B cell (primary cell): ENCODE results near the gene BRAF.

Source experiments
- CTCF ChIP-seq: fragments of 200-600 bp; IDR thresholded peaks from one replicate; pipeline ENCODE4 v1.8.0; 2022; ENCODE audit warnings: antibody characterized with exemption, mild to moderate bottlenecking
- EZH2 ChIP-seq: IDR thresholded peaks from 2 replicates; pipeline ENCODE4 v1.6.1; 2012; ENCODE audit warnings: borderline replicate concordance, low read depth, mild to moderate bottlenecking, moderate library complexity, low read length; ENCODE audit not compliant: insufficient read depth, poor library complexity, severe bottlenecking

GRCh38 chr7:140972344-140972743, 47.6 kb upstream of the BRAF start:
- no peak for TF ChIP-seq CTCF
- no peak for TF ChIP-seq EZH2
